GM19035 (cell line): ENCODE data around the gene FAM168A.

Source experiments
- ATAC-seq: cut with Tn5 transposase; IDR thresholded peaks from one replicate; pipeline ENCODE4 v1.9.1; 2021; ENCODE audit not compliant: unreplicated experiment

FAM168A gene

GRCh38 chr11:73521621-73522020 lies 76.3 kb downstream of the FAM168A start:
- no peak for ATAC-seq

DNA sequence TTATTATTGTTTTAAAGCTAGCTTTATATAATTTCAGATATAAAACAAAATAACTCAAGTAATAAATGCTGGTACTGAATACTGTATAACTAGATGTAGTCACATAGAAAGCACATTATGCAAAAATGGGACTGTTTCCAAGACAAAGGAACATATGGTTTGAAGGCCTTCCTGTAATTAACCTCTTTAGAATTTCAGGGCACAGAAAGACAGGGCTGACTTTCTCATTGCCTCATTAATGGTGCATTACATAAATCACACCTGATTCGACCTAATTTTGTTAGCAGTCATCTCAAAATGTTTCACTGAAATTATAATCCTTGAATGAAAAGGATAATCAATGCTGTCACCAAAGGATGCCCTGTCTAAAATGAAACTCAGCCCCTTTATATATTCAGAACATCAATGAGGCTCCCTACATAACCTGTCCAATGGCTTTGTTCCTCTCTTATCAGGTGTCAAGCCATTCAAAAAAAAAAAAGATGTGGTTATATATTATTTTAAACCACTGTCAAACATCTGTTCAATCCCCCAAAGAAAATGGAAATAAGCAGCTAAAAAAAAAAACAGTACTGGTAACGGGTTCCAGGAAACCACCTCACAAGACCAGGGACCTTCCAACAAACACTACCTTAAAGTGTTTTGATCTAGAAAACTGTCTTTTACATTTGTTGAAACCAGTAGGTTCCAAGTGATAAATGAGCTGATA lies 77.4 kb downstream of the FAM168A start:
- no peak for ATAC-seq

- ATAC-seq = no peak
Measured at GRCh38 chr11:73519266-73519665, 78.6 kb downstream of the FAM168A start.

- no peak for ATAC-seq
Measured at GRCh38 chr11:73518195-73518594, 79.7 kb downstream of the FAM168A start.

DNA sequence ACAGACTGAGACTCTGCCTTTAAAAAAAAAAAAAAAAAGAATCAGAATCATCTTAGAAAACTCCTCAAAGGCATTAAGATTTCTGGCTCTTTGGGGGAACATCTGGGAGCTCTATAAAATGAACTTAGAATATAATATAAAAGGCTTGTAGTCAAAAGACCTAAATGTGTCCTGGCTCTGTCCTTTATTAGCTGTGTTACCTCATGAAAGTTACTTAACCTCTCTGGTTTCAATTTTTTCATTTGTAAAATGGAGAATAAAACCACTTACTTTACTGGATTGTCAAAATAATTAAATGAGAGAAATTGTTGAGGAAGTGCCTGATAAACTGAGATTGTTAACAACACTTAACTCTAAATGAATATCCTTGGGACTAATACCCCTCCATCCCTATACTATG lies 81.8 kb downstream of the FAM168A start:
- ATAC-seq = no peak

DNA sequence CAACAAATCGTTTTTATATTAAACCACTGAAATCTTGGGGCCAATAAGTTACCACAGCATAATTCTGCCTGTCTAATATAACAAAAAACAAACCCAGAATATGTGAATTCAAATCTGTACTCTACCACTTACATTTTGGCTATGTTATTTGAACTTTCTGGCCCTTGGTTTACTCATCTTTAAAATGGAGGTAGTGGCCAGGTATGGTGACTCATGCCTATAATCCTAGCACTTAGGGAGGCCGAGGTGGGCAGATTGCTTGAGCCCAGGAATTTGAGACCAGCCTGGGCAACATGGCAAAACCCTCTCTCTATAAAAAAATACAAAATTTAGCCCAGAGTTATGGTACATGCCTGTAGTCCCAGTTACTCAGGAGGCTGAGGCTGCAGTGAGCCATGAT lies 84.2 kb downstream of the FAM168A start:
- ATAC-seq = no peak

GRCh38 chr11:73510877-73511276 lies 87.0 kb downstream of the FAM168A start:
- no peak for ATAC-seq

DNA sequence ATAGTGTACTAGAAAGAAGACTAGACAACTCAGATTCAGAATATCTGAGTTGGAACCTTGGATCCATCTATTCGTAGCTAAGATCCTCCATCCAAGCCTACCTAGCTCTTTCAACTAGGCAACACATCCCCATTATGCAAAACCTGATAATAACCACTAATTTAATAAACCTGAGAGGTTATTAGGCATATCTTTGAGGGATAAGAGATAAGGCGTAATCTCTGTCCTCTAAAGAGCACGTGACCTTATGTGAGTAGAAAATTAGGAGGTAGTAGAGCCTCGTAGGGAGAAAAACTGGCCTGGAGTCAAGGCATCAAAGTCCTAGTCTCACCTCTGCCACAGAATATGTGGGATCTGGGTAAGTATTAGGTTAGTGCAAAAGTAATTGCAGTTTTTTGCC lies 87.8 kb downstream of the FAM168A start:
- no peak for ATAC-seq

DNA sequence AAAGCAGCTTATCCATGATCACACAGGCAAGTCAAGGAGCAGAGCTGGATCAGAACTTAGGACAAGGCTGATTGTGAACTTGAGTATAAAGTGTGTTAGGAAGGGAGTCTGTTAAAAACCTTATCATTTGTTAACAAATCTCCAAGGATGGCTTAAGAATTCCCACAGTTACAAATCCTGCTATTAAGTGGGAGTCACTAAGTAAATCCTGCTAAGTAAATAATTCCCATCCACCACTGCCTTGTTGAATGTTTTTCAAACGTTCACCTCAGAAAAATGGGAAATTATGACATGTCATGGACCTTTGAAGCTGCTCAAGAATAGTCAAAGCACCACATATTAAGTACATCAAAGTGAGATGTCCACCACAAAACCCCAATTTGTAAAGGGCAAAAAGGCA lies 88.7 kb downstream of the FAM168A start:
- ATAC-seq = no peak

GRCh38 chr11:73508243-73509176 lies 89.4 kb downstream of the FAM168A start:
- ATAC-seq = no peak

GRCh38 chr11:73507086-73507485 lies 90.8 kb downstream of the FAM168A start:
- ATAC-seq = no peak

- no peak for ATAC-seq
Measured at GRCh38 chr11:73506038-73506437, 91.9 kb downstream of the FAM168A start.

DNA sequence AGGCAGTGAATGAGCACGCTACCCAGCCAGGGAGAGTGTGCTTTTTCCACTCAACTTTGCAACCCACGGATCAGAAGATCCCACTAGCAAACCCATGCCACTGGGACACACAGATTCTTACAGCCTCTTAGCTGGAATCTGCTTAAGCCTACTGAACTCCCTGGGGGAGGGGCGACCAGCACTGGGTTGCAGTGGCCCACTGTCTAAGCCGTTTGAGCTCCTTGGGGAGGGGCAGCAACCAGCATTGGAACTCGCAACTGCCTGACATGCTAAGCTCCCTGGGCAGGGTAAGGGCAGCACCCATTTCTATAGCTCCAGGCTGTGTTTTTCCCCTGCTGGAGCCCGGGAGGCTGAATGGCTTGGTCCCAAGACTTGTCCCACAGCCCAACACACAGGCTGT lies 99.6 kb downstream of the FAM168A start:
- ATAC-seq = no peak

- no peak for ATAC-seq
Measured at GRCh38 chr11:73496134-73496533, 101.8 kb downstream of the FAM168A start.

- no peak for ATAC-seq
Measured at GRCh38 chr11:73495731-73496130, 102.2 kb downstream of the FAM168A start.

GRCh38 chr11:73493956-73494598 lies 103.8 kb downstream of the FAM168A start:
- ATAC-seq = no peak

DNA sequence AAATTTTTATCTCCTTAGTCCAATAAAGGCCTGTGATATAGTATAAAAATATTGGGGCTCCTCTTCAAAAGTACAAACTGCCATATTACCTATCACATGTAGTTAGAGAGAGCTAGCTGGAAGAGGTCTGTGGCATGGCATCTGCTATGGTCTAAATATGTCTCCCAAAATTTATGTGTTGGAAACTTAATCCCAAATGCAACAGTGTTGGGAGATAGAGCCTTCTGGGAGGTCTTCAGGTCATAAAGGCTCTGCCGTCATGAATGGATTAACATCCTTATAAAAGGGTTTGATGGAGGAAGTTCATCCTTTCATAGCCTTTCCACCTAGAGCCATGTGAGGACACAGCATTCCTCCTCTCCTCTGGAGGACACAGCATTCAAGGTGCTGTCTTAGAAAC lies 116.3 kb downstream of the FAM168A start:
- no peak for ATAC-seq

DNA sequence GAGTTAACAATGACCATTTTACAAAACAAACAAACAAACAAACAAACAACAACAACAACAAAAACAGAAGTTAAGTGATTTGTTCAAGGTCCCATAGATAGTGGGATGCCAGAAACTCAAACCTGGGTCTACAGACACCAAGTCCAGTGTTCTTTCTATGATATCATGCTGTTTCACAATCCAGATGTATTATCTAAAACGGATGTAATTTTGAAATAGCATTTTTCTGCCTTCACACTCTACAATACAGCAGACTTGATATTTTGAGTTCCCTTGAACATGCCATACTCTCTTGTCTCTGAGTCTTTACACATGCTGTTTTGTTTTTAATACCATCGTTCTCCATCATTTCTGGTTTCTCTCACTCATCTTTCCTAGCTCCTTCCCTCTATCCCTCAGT lies 117.2 kb downstream of the FAM168A start:
- ATAC-seq = no peak

GRCh38 chr11:73478737-73479347 lies 119.1 kb downstream of the FAM168A start:
- no peak for ATAC-seq

GRCh38 chr11:73477518-73477917 lies 120.4 kb downstream of the FAM168A start:
- ATAC-seq = no peak

DNA sequence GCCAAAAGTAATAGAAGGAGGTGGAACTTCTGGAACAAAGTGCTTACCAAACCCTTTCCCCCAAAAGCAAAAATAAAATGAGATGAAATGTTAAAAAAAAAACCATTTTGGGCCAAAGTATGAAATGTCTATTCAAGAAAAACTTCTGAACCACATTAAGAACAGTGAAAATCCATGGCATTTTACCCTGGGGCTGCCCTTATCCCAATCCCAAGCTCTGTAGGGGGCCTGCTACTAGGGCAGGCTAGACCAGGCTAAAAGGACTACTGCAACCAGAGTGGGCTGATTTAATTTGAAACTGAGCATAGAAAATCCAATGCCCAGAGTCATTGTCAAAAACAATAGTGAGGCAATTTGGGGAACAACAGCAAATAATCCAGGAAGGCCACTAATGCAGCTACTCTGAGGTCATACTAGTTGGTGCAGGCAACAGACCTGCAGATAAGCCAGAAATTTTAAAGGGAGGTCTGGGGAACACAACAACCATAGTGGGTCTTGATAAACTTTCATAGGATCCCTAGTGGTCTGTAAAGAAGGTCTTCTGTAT lies 122.3 kb downstream of the FAM168A start:
- no peak for ATAC-seq
